ENCODE measurements around the gene IL36A. TPM values are rescaled to one million over a fixed set of nuclear protein-coding genes. Genes with fewer than 3 reads are reported as not detected.
A peak's percentile ranks its signal among the peaks of the same experiment; 100 is the strongest.

The IL36A gene
- polyA plus RNA-seq, 2 of the 4 experiments (the other 2 are of a cell fraction) = not detected

DNA sequence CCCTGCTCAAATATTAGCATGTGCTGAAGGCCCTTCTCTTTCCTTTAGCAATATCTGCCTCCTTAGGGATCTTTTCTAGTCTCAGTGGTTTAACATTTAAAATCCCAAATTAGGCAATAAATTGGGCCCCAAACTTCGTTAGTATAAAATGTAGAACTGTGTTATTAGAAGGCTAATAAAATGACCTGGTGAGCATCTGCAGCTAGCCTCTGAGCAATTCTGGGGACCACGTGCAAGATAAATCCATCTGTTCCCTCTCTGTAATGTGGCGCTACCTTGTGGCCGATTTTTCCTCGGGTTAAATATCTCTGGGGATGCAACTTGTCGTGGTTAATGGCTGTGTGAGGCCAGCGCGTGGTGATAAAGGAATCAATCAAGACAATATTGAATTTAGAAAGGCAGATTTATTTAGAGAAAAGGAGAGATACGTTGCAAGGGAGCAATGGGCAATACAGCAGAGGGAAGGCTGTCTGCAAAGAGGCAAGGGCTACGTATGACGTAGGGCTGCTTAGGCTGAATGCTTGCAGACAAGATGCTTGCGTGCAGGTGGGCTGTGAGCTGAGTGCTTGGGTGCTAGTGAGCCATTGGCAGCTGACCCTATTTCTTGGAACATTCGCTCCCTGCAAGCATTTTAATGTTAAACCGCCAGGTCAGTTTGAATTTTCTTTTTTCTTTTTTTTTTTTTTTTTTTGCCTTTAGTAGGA, 46.0 kb upstream of the IL36A start:
- FAIRE-seq (no peak), ATAC-seq (peak; percentile 35 to 56; a peak in 3 of 6 replicates), DNase-seq (ENCODE audit: low read depth in 1 of 2, low spot score in 1 of 2) (peak in 1 of 2 experiments; percentile 24)
- no peak overlapping the region for H3K4me2 ChIP-seq
- H3K4me1 ChIP-seq = no peaks in the 10 kb centered on the region
- no peak overlapping the region for H3K27ac ChIP-seq
- H3K4me3 ChIP-seq = no peak overlapping the region
- 65% methylated on average over 14 of the region's 14 CpGs for WGBS (ENCODE audit: missing lambda C conversion rate)
- H3K9me3 ChIP-seq = no peaks in the 10 kb centered on the region
- TF ChIP-seq MAX (IDR thresholded peaks at IDR 0.05) = peak; percentile 49
- TF ChIP-seq CTCF (IDR thresholded peaks at IDR 0.05) = peak; percentile 36; the same call in 1 of the 3 replicates
- no peak for TF ChIP-seq NFE2L2 (conservative IDR thresholded peaks at IDR 0.05; ENCODE audit: low read length)
- ChIA-PET POLR2A (no interaction called here), CTCF (interaction anchor here (0.6 to 3.9 kb wide), 30 partner anchors 9 to 370 kb away, joined by 3 to 35 read pairs (median 3); partner anchors contain the start of gene IL36G)

GRCh38 chr2:112960230-112960825, 44.9 kb upstream of the IL36A start:
- WGBS (ENCODE audit: missing lambda C conversion rate) = 55% methylated on average over 2 of the region's 2 CpGs
- Histone ChIP-seq H3K4me1 (no peaks in the 10 kb centered on the region), H3K4me2 (no peak overlapping the region), H3K4me3 (no peak overlapping the region), H3K27ac (no peak overlapping the region), H3K9me3 (no peaks in the 10 kb centered on the region)
- ATAC-seq = no peak
- ChIA-PET CTCF (interaction anchor here (0.7 to 3.9 kb wide), 12 partner anchors 8 to 233 kb away, joined by 3 to 35 read pairs (median 3); partner anchors contain the start of gene IL36G), POLR2A (no interaction called here)
- DNase-seq (ENCODE audit: low read depth in 1 of 2, low spot score in 1 of 2) = no peak
- TF ChIP-seq CEBPB (IDR thresholded peaks at IDR 0.05) (no peak), PBX3 (IDR thresholded peaks at IDR 0.05) (no peak), RCOR1 (IDR thresholded peaks at IDR 0.05; ENCODE audit: low read depth, low read length) (no peak), RFX5 (IDR thresholded peaks at IDR 0.05) (no peak), BHLHE40 (IDR thresholded peaks at IDR 0.05; ENCODE audit: low read depth, low read length) (no peak), ESRRA (IDR thresholded peaks at IDR 0.05; ENCODE audit: borderline replicate concordance, low read length) (no peak), HOXA7 (CRISPR knock-in tag; IDR thresholded peaks at IDR 0.05) (no peak), ZFP36 (IDR thresholded peaks at IDR 0.05; ENCODE audit: borderline replicate concordance, partially characterized antibody) (no peak), TFCP2L1 (CRISPR knock-in tag; IDR thresholded peaks at IDR 0.05) (no peak), NFE2L2 (conservative IDR thresholded peaks at IDR 0.05; ENCODE audit: low read length) (no peak), JUNB (IDR thresholded peaks at IDR 0.05) (no peak), HOXB13 (CRISPR knock-in tag; IDR thresholded peaks at IDR 0.05; ENCODE audit: low read depth) (no peak)
- TF ChIP-seq, protein P1, sequence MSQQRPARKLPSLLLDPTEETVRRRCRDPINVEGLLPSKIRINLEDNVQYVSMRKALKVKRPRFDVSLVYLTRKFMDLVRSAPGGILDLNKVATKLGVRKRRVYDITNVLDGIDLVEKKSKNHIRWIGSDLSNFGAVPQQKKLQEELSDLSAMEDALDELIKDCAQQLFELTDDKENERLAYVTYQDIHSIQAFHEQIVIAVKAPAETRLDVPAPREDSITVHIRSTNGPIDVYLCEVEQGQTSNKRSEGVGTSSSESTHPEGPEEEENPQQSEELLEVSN (IDR thresholded peaks at IDR 0.05; ENCODE audit: borderline replicate concordance, low read depth) = no peak
- TF ChIP-seq, protein P2, sequence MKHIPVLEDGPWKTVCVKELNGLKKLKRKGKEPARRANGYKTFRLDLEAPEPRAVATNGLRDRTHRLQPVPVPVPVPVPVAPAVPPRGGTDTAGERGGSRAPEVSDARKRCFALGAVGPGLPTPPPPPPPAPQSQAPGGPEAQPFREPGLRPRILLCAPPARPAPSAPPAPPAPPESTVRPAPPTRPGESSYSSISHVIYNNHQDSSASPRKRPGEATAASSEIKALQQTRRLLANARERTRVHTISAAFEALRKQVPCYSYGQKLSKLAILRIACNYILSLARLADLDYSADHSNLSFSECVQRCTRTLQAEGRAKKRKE (CRISPR knock-in tag; IDR thresholded peaks at IDR 0.05; ENCODE audit: low read depth) = no peak
- no peak for FAIRE-seq
